Mesenchymal stem cell (in vitro differentiated cells and primary cell): Measurements from ENCODE around the gene PRRG2.
"Not testable (repeated sequence)": the region's sequence is repeated elsewhere in the genome, so short reads cannot be mapped to it uniquely, and the experiment has no call there.

Experiments used
- DNase-seq: peaks from one replicate; pipeline ENCODE4 v3.0.0-alpha.2; 2013
- H2AFZ ChIP-seq: one replicate; pipeline ENCODE4 v1.6.1; 2013; ENCODE audit warnings: low read depth, mild to moderate bottlenecking, control low read depth, inconsistent platforms, low read length, moderate library complexity
- H2AK5ac ChIP-seq: 2 replicates; pipeline ENCODE4 v1.6.1; 2013; ENCODE audit warnings: low read length, moderate library complexity, mild to moderate bottlenecking, inconsistent platforms; ENCODE audit not compliant: severe bottlenecking
- H2BK120ac ChIP-seq: one replicate; pipeline ENCODE4 v1.6.1; 2013; ENCODE audit warnings: low read depth, mild to moderate bottlenecking, inconsistent platforms, low read length, moderate library complexity
- H2BK12ac ChIP-seq, 2 experiments: one replicate each; pipeline ENCODE4 v1.6.1; 2013; ENCODE audit warnings: inconsistent platforms in 2 of 2, low read length in 2 of 2, mild to moderate bottlenecking in 2 of 2, moderate library complexity in 2 of 2, control low read depth in 1 of 2
- H2BK15ac ChIP-seq: one replicate; pipeline ENCODE4 v1.6.1; 2013; ENCODE audit warnings: mild to moderate bottlenecking, low read depth, inconsistent platforms; ENCODE audit not compliant: poor library complexity, severe bottlenecking
- H2BK5ac ChIP-seq: 2 replicates; pipeline ENCODE4 v1.6.1; 2013; ENCODE audit warnings: low read depth, mild to moderate bottlenecking, low read length, control low read depth, inconsistent platforms; ENCODE audit not compliant: poor library complexity, severe bottlenecking
- H3K14ac ChIP-seq, 2 experiments: one replicate each; pipeline ENCODE4 v1.6.1; 2013; ENCODE audit warnings: inconsistent platforms in 2 of 2, low read length in 2 of 2, control low read depth in 1 of 2, mild to moderate bottlenecking in 1 of 2, moderate library complexity in 1 of 2
- H3K18ac ChIP-seq, 2 experiments: one replicate each; pipeline ENCODE4 v1.6.1; 2013; ENCODE audit warnings: inconsistent platforms in 2 of 2, low read length in 2 of 2, control low read depth in 1 of 2, low read depth in 1 of 2, mild to moderate bottlenecking in 1 of 2
- H3K23ac ChIP-seq, 2 experiments: one replicate each; pipeline ENCODE4 v1.6.1; 2013; ENCODE audit warnings: inconsistent platforms in 2 of 2, low read length in 2 of 2, mild to moderate bottlenecking in 2 of 2, moderate library complexity in 2 of 2, control low read depth in 1 of 2
- H3K27ac ChIP-seq: 2 replicates; pipeline ENCODE4 v1.5.1; 2013; ENCODE audit warnings: mild to moderate bottlenecking, moderate library complexity, low read length, control low read depth, inconsistent platforms; ENCODE audit not compliant: poor library complexity, severe bottlenecking
- H3K27me3 ChIP-seq, 2 experiments: 2 replicates each; pipeline versions ENCODE4 v1.6.1 to v1.7.0; 2013; ENCODE audit warnings: low read length in 2 of 2, mild to moderate bottlenecking in 2 of 2, moderate library complexity in 2 of 2, control low read depth in 1 of 2, inconsistent platforms in 1 of 2; ENCODE audit not compliant: control insufficient read depth in 1 of 2, insufficient read depth in 1 of 2
- H3K36me3 ChIP-seq, 2 experiments: 2 replicates each; pipeline versions ENCODE4 v1.6.1 to v1.7.0; 2013; ENCODE audit warnings: low read length in 2 of 2, control low read depth in 1 of 2, inconsistent platforms in 1 of 2, low read depth in 1 of 2, mild to moderate bottlenecking in 1 of 2; ENCODE audit not compliant: insufficient read depth in 2 of 2, control insufficient read depth in 1 of 2
- H3K4ac ChIP-seq, 2 experiments: one replicate each; pipeline ENCODE4 v1.6.1; 2013; ENCODE audit warnings: inconsistent platforms in 2 of 2, low read length in 2 of 2, mild to moderate bottlenecking in 2 of 2, moderate library complexity in 2 of 2, control low read depth in 1 of 2, low read depth in 1 of 2
- H3K4me1 ChIP-seq: 2 replicates; pipeline ENCODE4 v1.6.1; 2013; ENCODE audit warnings: low read depth, low read length, control low read depth; ENCODE audit not compliant: control insufficient read depth, insufficient read depth
- H3K4me2 ChIP-seq: 2 replicates; pipeline ENCODE4 v1.6.1; 2013; ENCODE audit warnings: low read length, mild to moderate bottlenecking, inconsistent platforms; ENCODE audit not compliant: poor library complexity, severe bottlenecking
- H3K4me3 ChIP-seq, 2 experiments: 2 replicates each; pipeline versions ENCODE4 v1.5.1 to v1.7.0; 2013; ENCODE audit warnings: low read length in 2 of 2, mild to moderate bottlenecking in 2 of 2, control low read depth in 1 of 2, low read depth in 1 of 2; ENCODE audit not compliant: insufficient read depth in 1 of 2
- H3K79me1 ChIP-seq: replicated peaks from 2 replicates; pipeline ENCODE4 v1.6.1; 2013; ENCODE audit warnings: mild to moderate bottlenecking, control low read depth, low read length, inconsistent platforms; ENCODE audit not compliant: poor library complexity, severe bottlenecking
- H3K9ac ChIP-seq: 2 replicates; pipeline ENCODE4 v1.7.0; 2013; ENCODE audit warnings: mild to moderate bottlenecking, low read length, moderate library complexity
- H3K9me3 ChIP-seq: 2 replicates; pipeline ENCODE4 v1.7.0; 2013; ENCODE audit warnings: mild to moderate bottlenecking, low read length; ENCODE audit not compliant: control insufficient read depth
- H4K8ac ChIP-seq: one replicate; pipeline ENCODE4 v1.6.1; 2013; ENCODE audit warnings: inconsistent platforms, mild to moderate bottlenecking, low read length, moderate library complexity
- H4K91ac ChIP-seq: one replicate; pipeline ENCODE4 v1.6.1; 2013; ENCODE audit warnings: mild to moderate bottlenecking, low read length, inconsistent platforms
- WGBS: methylation state at CpG from one replicate; pipeline ENCODE4 v1.1.7; 2013; ENCODE audit warnings: mixed read lengths; 5-methylcytosine and 5-hydroxymethylcytosine counted together

Gene PRRG2

GRCh38 chr19:49632576-49632975, 51.5 kb downstream of the PRRG2 start:
- H2BK12ac ChIP-seq, result no peak overlapping the region

GRCh38 chr19:49633273-49633672, 52.2 kb downstream of the PRRG2 start:
- H3K27ac ChIP-seq, H3K27me3 ChIP-seq, H3K4me2 ChIP-seq, H2BK5ac ChIP-seq, H2AK5ac ChIP-seq, H3K79me1 ChIP-seq, H2BK12ac ChIP-seq, H3K4ac ChIP-seq, H3K9me3 ChIP-seq, DNase-seq, H2BK120ac ChIP-seq, H3K14ac ChIP-seq, H4K91ac ChIP-seq, H3K9ac ChIP-seq, H2AFZ ChIP-seq, H3K4me3 ChIP-seq, H3K23ac ChIP-seq: not testable (repeated sequence)
- peaks cover 31% of the 10 kb centered on the region for H3K4me1 ChIP-seq
- WGBS, result 89% methylated on average over 9 of the region's 9 CpGs
- peak overlapping the region; percentile 36 for H4K8ac ChIP-seq
- H3K36me3 ChIP-seq, result peaks cover 20 to 28% of the 10 kb centered on the region in 2 experiments
- peak overlapping the region in 1 of 2 experiments; percentile 23 for H3K18ac ChIP-seq
- peak overlapping the region; percentile 15 for H2BK15ac ChIP-seq

More at GRCh38 chr19:49632576-49632975, 51.5 kb downstream of the PRRG2 start:
- Histone ChIP-seq H2AK5ac (no peak overlapping the region), H3K4me3 (no peak overlapping the region), H4K8ac (no peak overlapping the region), H3K4ac (no peak overlapping the region), H4K91ac (no peak overlapping the region), H2AFZ (no peak overlapping the region), H2BK15ac (no peak overlapping the region), H3K79me1 (no peaks in the 10 kb centered on the region), H3K27ac (no peak overlapping the region), H3K23ac (no peak overlapping the region), H3K18ac (no peak overlapping the region), H3K4me1 (peaks cover 26% of the 10 kb centered on the region), H3K36me3 (peaks cover 25 to 31% of the 10 kb centered on the region in 2 experiments), H3K4me2 (no peak overlapping the region), H3K27me3 (no peaks in the 10 kb centered on the region), H2BK120ac (no peak overlapping the region), H3K9ac (no peak overlapping the region), H2BK5ac (no peak overlapping the region), H3K9me3 (no peaks in the 10 kb centered on the region), H3K14ac (no peak overlapping the region)
- WGBS, result 91% methylated on average over 4 of the region's 5 CpGs
- DNase-seq, result no peak

DNA sequence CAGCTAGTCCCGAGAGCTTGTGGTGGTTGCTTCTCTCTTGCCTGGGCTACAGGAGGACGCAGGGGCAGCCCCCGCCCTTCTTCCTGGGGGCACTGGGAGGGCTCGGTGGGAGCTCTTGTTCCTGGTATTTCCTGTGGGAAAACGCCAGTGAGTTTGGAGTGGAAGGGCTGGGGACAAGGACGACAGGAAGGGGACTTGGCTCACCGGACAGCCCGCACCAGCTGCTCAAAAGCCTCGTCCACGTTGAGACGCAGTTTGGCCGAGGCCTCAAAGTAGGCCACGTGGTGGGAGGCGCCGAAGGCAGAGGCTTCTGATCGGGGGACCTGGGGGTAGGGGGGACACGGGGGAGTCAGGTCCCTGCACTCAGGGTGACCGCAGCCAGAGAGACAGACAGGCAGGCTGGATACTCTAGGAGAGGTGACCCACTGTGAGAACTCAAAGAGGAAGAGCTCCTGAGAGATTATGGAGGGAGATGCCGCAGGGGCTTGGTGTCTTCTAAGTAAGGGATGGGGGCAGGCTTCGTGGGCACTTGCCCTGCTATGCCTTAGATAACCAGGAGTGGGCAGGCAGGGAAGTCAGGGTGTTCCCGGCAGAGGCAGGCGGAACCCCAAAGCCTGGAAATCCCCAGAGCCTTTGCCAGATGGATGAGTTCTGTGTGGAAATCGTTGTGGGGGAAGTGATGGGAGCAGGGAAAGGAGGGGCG, 54.6 kb downstream of the PRRG2 start:
- no peak overlapping the region for H3K14ac ChIP-seq
- H2AFZ ChIP-seq, result no peak overlapping the region
- H3K4me3 ChIP-seq, result no peak overlapping the region
- peak overlapping the region in 1 of 2 experiments; percentile 18 for H3K18ac ChIP-seq
- no peak overlapping the region for H3K27ac ChIP-seq
- H3K36me3 ChIP-seq, result peaks cover 17 to 19% of the 10 kb centered on the region in 2 experiments
- no peak overlapping the region for H4K8ac ChIP-seq
- H3K27me3 ChIP-seq, result no peaks in the 10 kb centered on the region
- peaks cover 40% of the 10 kb centered on the region for H3K4me1 ChIP-seq
- peak overlapping the region in 1 of 2 experiments; percentile 38 for H3K4ac ChIP-seq
- H2BK5ac ChIP-seq, result no peak overlapping the region
- H2AK5ac ChIP-seq, result no peak overlapping the region
- whole genome bisulfite sequencing, result 65% methylated on average over 24 of the region's 24 CpGs
- H3K9ac ChIP-seq, result peak overlapping the region; percentile 4
- no peak overlapping the region for H3K23ac ChIP-seq
- no peak overlapping the region for H2BK12ac ChIP-seq
- peaks cover 1% of the 10 kb centered on the region for H3K79me1 ChIP-seq
- no peak overlapping the region for H3K4me2 ChIP-seq
- peak; percentile 61 for DNase-seq
- H2BK15ac ChIP-seq, result no peak overlapping the region
- H2BK120ac ChIP-seq, result no peak overlapping the region
- no peaks in the 10 kb centered on the region for H3K9me3 ChIP-seq
- peak overlapping the region; percentile 18 for H4K91ac ChIP-seq

GRCh38 chr19:49636233-49636932, 55.3 kb downstream of the PRRG2 start:
- Histone ChIP-seq H3K9ac (peak overlapping the region; percentile 4), H2AK5ac (peak overlapping the region; percentile 2), H2BK12ac (peak overlapping the region; percentile 2 to 63), H3K4me1 (peaks cover 35% of the 10 kb centered on the region), H2BK5ac (no peak overlapping the region), H4K91ac (peak overlapping the region; percentile 35), H3K4me2 (no peak overlapping the region), H2AFZ (no peak overlapping the region), H3K27me3 (no peaks in the 10 kb centered on the region), H2BK15ac (no peak overlapping the region), H3K79me1 (peaks cover 1% of the 10 kb centered on the region), H2BK120ac (no peak overlapping the region), H3K4ac (no peak overlapping the region), H3K27ac (no peak overlapping the region), H4K8ac (peak overlapping the region; percentile 40), H3K23ac (peak overlapping the region in 1 of 2 experiments; percentile 11), H3K14ac (peak overlapping the region in 1 of 2 experiments; percentile 11), H3K36me3 (peaks cover 17 to 19% of the 10 kb centered on the region in 2 experiments), H3K9me3 (no peaks in the 10 kb centered on the region), H3K4me3 (no peak overlapping the region), H3K18ac (no peak overlapping the region)
- WGBS, result 83% methylated on average over 30 of the region's 30 CpGs
- DNase-seq, result peak; percentile 7
